ENCODE data around the gene NRCAM.

NRCAM gene

DNA sequence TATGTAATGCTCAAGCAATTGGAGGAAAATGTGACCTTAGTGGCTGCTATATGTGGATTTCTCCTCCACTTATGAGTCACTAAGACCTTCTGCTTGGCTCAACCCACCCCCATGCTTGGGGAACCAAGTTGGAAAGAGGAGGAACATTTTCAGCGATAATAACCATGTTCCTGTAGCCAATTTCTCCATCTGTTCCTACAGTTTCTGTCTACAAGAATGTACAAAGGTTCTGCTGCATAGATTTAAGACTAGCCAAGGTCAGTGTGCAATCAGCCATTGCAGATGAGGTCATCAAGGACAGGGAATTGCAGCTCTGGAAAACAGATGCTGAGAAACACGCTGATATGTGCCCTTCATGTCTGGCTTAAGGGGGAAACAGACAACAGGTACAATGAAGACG, 5.6 kb upstream of the NRCAM start:
- DNase-seq (ENCODE audit: insufficient read length, low spot score): no peak
- FAIRE-seq: no peak
- TF ChIP-seq PAX5 (IDR thresholded peaks at IDR 0.05; ENCODE audit: insufficient read depth, low read length, severe bottlenecking) (no peak), POLR2AphosphoS5 (IDR thresholded peaks at IDR 0.05; ENCODE audit: low read depth, low read length) (no peak), TAF1 (IDR thresholded peaks at IDR 0.05; ENCODE audit: low read depth, low read length) (no peak), SPI1 (IDR thresholded peaks at IDR 0.05; ENCODE audit: low read depth, low read length) (no peak), POU2F2 (IDR thresholded peaks at IDR 0.05; ENCODE audit: low read depth, low read length) (no peak)

DNA sequence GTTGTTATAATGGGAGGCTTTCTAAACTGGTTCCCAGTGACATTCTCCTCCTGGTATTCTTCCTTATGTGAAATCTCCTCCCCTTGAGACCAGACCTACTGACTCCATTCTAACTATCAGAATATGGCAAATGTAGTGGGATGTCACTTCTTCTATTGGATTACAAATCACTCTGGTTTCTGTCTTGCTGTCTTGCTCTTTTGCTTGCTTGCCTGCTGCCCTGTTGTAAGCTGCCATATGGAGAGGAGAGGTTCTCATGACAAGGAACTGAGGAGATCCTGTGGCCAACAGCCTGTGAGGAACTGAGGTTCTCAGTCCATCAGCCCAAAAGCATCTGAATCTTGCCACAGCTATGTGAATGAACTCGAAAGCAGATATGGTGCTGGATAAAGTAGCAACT, 4.7 kb upstream of the NRCAM start:
- TF ChIP-seq POLR2A (IDR thresholded peaks at IDR 0.05; ENCODE audit: low read depth, low read length) (no peak), TAF1 (IDR thresholded peaks at IDR 0.05; ENCODE audit: low read depth, low read length) (no peak), POLR2AphosphoS5 (IDR thresholded peaks at IDR 0.05; ENCODE audit: low read depth, low read length) (no peak), PAX5 (IDR thresholded peaks at IDR 0.05; ENCODE audit: insufficient read depth, low read length, severe bottlenecking) (no peak), POU2F2 (IDR thresholded peaks at IDR 0.05; ENCODE audit: low read depth, low read length) (no peak), SPI1 (IDR thresholded peaks at IDR 0.05; ENCODE audit: low read depth, low read length) (no peak)
- FAIRE-seq (no peak), DNase-seq (ENCODE audit: insufficient read length, low spot score) (no peak)

DNA sequence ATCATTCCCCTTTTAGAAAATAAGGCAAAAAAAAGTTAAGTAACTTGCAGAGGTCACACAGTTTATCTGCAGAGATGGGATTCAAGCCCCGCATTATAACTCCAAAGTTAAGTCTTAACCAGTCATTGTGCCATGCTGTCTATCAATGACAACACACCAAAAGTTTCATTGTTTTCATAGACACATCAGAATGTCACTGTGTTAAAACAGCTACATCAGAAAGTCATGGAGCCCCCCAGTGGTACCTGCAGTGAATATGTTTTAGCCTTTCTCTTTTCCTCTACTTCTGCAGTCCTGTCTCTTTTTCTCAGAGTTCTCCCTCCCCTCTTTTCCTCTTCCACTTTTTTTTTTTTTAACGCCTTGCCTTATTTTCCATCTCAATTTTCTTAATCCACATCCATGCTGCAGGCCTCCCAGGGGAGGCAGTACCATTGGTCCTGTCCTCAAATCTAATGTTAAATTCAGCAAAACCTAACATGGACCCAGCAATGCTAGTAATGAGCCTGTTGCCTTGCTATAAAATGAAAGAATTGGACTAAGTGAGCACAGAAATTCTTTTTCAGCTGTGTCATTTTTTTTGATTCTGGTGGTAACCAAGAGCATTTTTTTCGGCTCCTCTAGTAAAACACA, 3.8 kb upstream of the NRCAM start:
- DNase-seq (ENCODE audit: insufficient read length, low spot score) (no peak), FAIRE-seq (peak; percentile 72)
- TF ChIP-seq SPI1 (IDR thresholded peaks at IDR 0.05; ENCODE audit: low read depth, low read length): no peak
- no peak for TF ChIP-seq POU2F2 (IDR thresholded peaks at IDR 0.05; ENCODE audit: low read depth, low read length)
- TF ChIP-seq POLR2A (IDR thresholded peaks at IDR 0.05; ENCODE audit: low read depth, low read length): no peak
- no peak for TF ChIP-seq PAX5 (IDR thresholded peaks at IDR 0.05; ENCODE audit: insufficient read depth, low read length, severe bottlenecking)
- no peak for TF ChIP-seq POLR2AphosphoS5 (IDR thresholded peaks at IDR 0.05; ENCODE audit: low read depth, low read length)

DNA sequence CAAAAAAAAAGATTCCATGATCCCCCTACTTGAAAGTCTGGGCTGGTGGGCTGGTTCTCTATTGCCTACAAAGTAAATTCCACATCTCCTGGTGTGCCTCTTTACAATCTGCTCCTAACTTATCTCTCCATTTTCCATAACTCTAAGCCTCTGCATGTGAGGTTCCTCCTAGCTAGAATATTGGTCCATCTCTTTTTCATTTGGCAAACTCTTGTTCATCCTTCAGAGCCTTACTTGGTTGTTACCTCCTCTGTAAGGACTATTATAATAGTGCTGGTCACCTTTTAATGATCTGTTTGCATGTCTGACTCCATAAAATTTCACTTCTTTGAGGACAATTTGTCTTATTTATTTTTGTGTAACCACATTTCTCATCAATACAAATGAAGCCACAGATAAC, 1.6 kb upstream of the NRCAM start:
- FAIRE-seq (no peak), DNase-seq (ENCODE audit: insufficient read length, low spot score) (no peak)
- TF ChIP-seq SPI1 (IDR thresholded peaks at IDR 0.05; ENCODE audit: low read depth, low read length) (no peak), POLR2A (IDR thresholded peaks at IDR 0.05; ENCODE audit: low read depth, low read length) (no peak), POLR2AphosphoS5 (IDR thresholded peaks at IDR 0.05; ENCODE audit: low read depth, low read length) (no peak), POU2F2 (IDR thresholded peaks at IDR 0.05; ENCODE audit: low read depth, low read length) (no peak), PAX5 (IDR thresholded peaks at IDR 0.05; ENCODE audit: insufficient read depth, low read length, severe bottlenecking) (no peak), TAF1 (IDR thresholded peaks at IDR 0.05; ENCODE audit: low read depth, low read length) (no peak)

DNA sequence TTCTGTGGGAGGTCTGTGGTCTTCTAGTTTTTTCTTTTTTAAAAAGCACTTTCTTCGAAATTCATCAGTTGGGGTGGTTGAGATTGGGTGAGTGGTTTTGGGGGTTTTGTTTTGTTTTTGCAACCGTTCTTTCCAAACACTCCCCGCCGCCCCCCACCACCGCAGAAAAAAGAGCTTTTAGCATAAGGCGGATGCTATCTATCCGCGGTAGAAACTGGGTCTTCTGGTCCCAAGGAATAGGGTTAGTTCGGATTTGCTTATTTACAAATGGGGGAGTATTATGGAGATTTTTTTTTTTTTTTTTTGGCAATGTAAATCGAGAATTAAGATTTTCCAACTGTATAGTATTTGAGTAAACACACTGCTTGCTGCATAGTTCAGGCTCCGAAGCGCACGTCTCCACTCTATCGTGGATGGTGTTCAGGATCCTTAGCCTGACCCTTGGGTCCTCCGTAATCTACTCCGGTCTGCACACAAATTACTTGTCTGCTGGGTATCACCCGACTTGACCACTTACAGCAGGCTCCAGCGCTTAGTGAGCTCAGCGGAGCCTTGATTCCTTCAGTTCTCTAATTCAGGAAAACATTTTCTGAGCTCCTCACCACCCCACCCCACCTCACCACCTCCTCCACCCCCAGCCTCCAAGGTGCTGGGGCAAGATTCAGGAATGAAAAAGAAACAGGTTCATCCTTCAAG, 757 bp upstream of the NRCAM start:
- no peak for DNase-seq (ENCODE audit: insufficient read length, low spot score)
- no peak for FAIRE-seq
- TF ChIP-seq POU2F2 (IDR thresholded peaks at IDR 0.05; ENCODE audit: low read depth, low read length) (no peak), POLR2A (IDR thresholded peaks at IDR 0.05; ENCODE audit: low read depth, low read length) (no peak), PAX5 (IDR thresholded peaks at IDR 0.05; ENCODE audit: insufficient read depth, low read length, severe bottlenecking) (no peak), SPI1 (IDR thresholded peaks at IDR 0.05; ENCODE audit: low read depth, low read length) (no peak), TAF1 (IDR thresholded peaks at IDR 0.05; ENCODE audit: low read depth, low read length) (no peak), POLR2AphosphoS5 (IDR thresholded peaks at IDR 0.05; ENCODE audit: low read depth, low read length) (no peak)

DNA sequence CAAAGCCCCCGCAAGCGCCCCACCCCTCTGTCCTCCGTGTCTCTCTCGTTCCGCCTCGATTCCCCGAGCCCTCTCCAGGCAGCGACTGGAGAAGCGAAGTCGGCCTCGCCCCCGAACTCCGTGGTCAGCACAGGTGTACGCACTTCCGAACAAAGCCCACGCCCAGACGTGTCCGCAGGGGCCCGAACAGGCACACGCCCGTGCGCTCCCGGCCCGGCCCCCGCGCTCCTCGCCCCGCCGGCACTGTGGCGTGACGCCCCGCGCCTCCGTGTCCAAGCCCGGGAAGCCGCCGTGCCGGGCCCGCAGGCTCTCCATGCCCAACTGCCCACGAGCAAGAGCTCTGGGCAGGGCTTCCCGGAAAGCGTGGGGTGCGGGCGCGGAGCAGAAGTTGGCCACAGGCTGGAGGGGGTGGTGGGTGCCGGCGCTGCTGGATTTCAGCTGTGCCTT, 662 bp downstream of the NRCAM start:
- no peak for DNase-seq (ENCODE audit: insufficient read length, low spot score)
- FAIRE-seq: no peak

DNA sequence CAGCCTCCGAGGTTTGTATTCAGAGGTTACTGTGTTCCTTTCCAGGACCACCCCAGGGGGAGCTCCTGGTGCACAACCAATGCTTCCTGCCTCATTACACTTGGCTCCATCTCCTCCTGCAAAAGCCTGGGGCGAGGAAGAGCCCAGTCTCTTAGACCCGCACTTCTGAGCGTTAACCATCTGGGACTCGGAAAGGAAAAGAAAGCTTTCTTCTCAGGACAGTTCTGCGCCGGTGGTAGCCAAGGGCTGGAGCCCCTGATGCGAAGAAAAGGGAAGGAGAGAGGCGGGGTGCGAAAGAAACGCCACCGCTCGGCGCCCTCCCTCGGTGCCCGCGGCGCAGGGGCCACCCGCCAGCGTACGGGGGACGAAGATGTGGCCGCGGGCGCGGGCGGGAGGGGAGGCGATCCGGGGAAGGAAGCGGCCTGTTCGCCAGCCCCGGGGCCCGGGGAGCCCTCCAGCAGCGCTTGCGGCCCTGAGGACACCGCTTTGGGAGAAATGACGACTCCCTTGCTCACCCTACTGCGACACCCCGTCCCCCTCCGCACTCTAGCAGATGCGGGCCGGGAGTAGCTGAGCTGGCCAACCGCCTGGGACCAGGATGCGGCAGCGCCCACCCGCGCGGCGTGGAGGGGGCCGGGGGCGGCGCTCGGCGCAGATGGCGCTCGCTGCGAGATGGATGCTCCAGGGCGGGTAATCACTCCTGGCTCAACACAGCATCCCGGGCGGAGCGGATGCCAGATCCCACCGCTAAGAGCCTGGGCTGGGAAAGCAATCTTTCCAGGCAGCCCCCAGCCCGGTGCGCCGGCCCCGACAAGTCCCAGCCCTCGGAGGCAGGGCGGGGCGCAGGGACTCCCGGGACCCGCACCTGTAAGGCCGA, 1.3 kb downstream of the NRCAM start:
- TF ChIP-seq TAF1 (IDR thresholded peaks at IDR 0.05; ENCODE audit: low read depth, low read length): no peak
- FAIRE-seq (no peak), DNase-seq (ENCODE audit: insufficient read length, low spot score) (peak; percentile 31)

More for the DNA sequence above, 662 bp downstream of the NRCAM start:
- TF ChIP-seq POLR2AphosphoS5 (IDR thresholded peaks at IDR 0.05; ENCODE audit: low read depth, low read length) (no peak), PAX5 (IDR thresholded peaks at IDR 0.05; ENCODE audit: insufficient read depth, low read length, severe bottlenecking) (no peak), SPI1 (IDR thresholded peaks at IDR 0.05; ENCODE audit: low read depth, low read length) (no peak), POLR2A (IDR thresholded peaks at IDR 0.05; ENCODE audit: low read depth, low read length) (no peak), TAF1 (IDR thresholded peaks at IDR 0.05; ENCODE audit: low read depth, low read length) (no peak), POU2F2 (IDR thresholded peaks at IDR 0.05; ENCODE audit: low read depth, low read length) (no peak)

DNA sequence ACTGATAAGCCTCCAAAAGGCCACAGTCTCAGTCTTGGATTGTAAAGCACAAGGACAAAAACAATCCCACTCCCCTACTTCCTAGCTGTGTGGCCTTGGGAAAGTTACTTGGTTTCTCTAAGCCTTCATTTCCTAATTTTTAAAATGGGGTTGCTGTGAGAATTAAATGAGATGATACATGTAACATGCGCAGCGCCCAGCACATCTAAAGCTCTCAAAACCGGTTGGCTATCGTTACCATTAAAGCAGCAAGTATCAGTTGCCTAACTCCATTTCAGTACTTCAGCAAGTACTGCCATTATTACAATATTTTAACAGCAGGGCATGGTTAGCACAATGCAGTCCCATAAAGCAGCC, 1.9 kb downstream of the NRCAM start:
- TF ChIP-seq TAF1 (IDR thresholded peaks at IDR 0.05; ENCODE audit: low read depth, low read length) (no peak), SPI1 (IDR thresholded peaks at IDR 0.05; ENCODE audit: low read depth, low read length) (no peak), POLR2AphosphoS5 (IDR thresholded peaks at IDR 0.05; ENCODE audit: low read depth, low read length) (no peak)
- no peak for DNase-seq (ENCODE audit: insufficient read length, low spot score)
- FAIRE-seq: no peak

DNA sequence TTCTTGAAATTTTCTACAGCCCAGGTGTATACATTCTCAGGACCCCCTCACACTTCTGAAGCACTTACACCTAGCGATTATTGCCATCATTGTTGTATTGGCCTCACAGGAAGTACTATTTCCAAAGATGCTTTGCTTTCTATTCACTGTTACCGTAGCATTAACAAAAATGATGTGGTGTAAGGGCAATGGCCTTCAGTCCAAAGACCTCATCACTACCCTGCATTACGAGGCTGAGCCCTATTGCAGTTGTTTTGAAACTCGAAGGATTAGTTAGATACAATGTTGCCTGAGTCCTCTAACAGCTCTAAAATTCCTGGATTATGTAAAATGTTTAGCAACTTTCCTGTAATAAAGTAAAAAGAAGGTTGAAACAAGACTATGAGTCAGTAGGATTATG, 2.9 kb downstream of the NRCAM start:
- FAIRE-seq (no peak), DNase-seq (ENCODE audit: insufficient read length, low spot score) (no peak)
- TF ChIP-seq POU2F2 (IDR thresholded peaks at IDR 0.05; ENCODE audit: low read depth, low read length) (no peak), TAF1 (IDR thresholded peaks at IDR 0.05; ENCODE audit: low read depth, low read length) (no peak), PAX5 (IDR thresholded peaks at IDR 0.05; ENCODE audit: insufficient read depth, low read length, severe bottlenecking) (no peak), POLR2AphosphoS5 (IDR thresholded peaks at IDR 0.05; ENCODE audit: low read depth, low read length) (no peak), POLR2A (IDR thresholded peaks at IDR 0.05; ENCODE audit: low read depth, low read length) (no peak), SPI1 (IDR thresholded peaks at IDR 0.05; ENCODE audit: low read depth, low read length) (no peak)

Data from GM12891 (cell line).